ENCODE data around the gene CHD5.
A peak's percentile ranks its signal among the peaks of the same experiment; 100 is the strongest.
"Not testable (repeated sequence)": the region's sequence is repeated elsewhere in the genome, so short reads cannot be mapped to it uniquely, and the experiment has no call there.

CHD5 gene

GRCh38 chr1:6083801-6084446, 96.2 kb downstream of the CHD5 start:
- DNase-seq (ENCODE audit: low spot score): no peak

GRCh38 chr1:6083385-6083784, 96.7 kb downstream of the CHD5 start:
- DNase-seq (ENCODE audit: low spot score): no peak

- DNase-seq (ENCODE audit: low spot score): peak; percentile 8
Observed at GRCh38 chr1:6082430-6082971, 97.6 kb downstream of the CHD5 start.

- no peak for DNase-seq (ENCODE audit: low spot score)
Observed at GRCh38 chr1:6081901-6082300, 98.2 kb downstream of the CHD5 start.

GRCh38 chr1:6080469-6080868, 99.7 kb downstream of the CHD5 start:
- DNase-seq (ENCODE audit: low spot score): no peak

- no peak for DNase-seq (ENCODE audit: low spot score)
Observed at GRCh38 chr1:6077919-6078318, 102.2 kb downstream of the CHD5 start.

- no peak for DNase-seq (ENCODE audit: low spot score)
Observed at GRCh38 chr1:6077506-6077905, 102.6 kb downstream of the CHD5 start.

- DNase-seq (ENCODE audit: low spot score): not testable (repeated sequence)
Observed at GRCh38 chr1:6077061-6077460, 103.1 kb downstream of the CHD5 start.

- DNase-seq (ENCODE audit: low spot score): peak; percentile 3
Observed at GRCh38 chr1:6075748-6076147, 104.4 kb downstream of the CHD5 start.

- no peak for DNase-seq (ENCODE audit: low spot score)
Observed at GRCh38 chr1:6074192-6074901, 105.8 kb downstream of the CHD5 start.

- no peak for DNase-seq (ENCODE audit: low spot score)
Observed at GRCh38 chr1:6073480-6074053, 106.6 kb downstream of the CHD5 start.

- DNase-seq (ENCODE audit: low spot score): no peak
Observed at GRCh38 chr1:6072774-6073479, 107.2 kb downstream of the CHD5 start.

- DNase-seq (ENCODE audit: low spot score): no peak
Observed at GRCh38 chr1:6071219-6071618, 108.9 kb downstream of the CHD5 start.

GRCh38 chr1:6070450-6070974, 109.6 kb downstream of the CHD5 start:
- no peak for DNase-seq (ENCODE audit: low spot score)

- no peak for DNase-seq (ENCODE audit: low spot score)
Observed at GRCh38 chr1:6069573-6069972, 110.5 kb downstream of the CHD5 start.

- no peak for DNase-seq (ENCODE audit: low spot score)
Observed at GRCh38 chr1:6068932-6069331, 111.2 kb downstream of the CHD5 start.

GRCh38 chr1:6068073-6068472, 112.0 kb downstream of the CHD5 start:
- DNase-seq (ENCODE audit: low spot score): no peak

- DNase-seq (ENCODE audit: low spot score): no peak
Observed at GRCh38 chr1:6066680-6067079, 113.4 kb downstream of the CHD5 start.

- no peak for DNase-seq (ENCODE audit: low spot score)
Observed at GRCh38 chr1:6065093-6065858, 114.8 kb downstream of the CHD5 start.

GRCh38 chr1:6063532-6064053, 116.5 kb downstream of the CHD5 start:
- not testable (repeated sequence) for DNase-seq (ENCODE audit: low spot score)

- DNase-seq (ENCODE audit: low spot score): no peak
Observed at GRCh38 chr1:6062670-6063069, 117.5 kb downstream of the CHD5 start.
